Activated naive CD4-positive, alpha-beta T cell (primary cell): ENCODE measurements around the gene DHRSX.
"Not testable (repeated sequence)": the region's sequence is repeated elsewhere in the genome, so short reads cannot be mapped to it uniquely, and the experiment has no call there.

Experiments used
- DNase-seq, 4 experiments: peaks; one replicate each; lab custom pipeline; 2025; lab: John Stamatoyannopoulos, UW

DHRSX gene

DNA sequence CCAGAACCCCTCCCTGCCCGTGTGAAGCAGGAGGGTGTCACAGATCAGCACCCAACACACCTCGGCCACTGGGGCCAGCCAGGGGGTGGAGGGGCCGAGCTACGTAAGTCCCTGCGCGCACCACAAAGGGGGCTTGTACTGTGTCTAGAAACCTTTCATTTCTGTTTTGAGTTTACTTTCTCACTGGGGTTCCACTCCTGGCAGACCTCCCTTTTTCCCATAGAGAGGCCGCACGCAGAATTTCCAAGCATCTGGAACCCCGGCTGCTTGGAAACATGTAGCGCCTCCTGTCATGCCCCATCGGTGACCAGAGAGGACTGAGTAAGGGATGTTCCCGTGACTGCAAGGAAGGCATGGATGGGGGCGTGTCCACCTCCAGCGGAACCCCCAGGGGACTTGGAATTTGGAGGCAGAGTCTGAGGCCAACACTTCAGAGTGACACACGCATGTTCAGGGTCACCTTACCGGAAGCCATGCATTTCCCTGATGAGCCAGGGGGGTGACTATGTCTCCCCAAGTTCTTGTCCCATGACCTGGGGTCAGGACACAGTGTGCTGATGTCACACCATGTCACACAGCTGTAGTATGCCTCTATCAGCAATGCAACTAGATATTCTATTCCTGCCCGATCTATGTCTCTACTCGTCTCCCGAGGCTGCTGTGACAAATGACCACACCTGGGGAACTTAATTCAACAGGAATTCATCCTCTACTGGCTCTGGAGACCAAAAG, 105.3 kb downstream of the DHRSX start:
- DNase-seq, result no peak

GRCh38 chrX:2391869-2392606, 108.7 kb downstream of the DHRSX start:
- DNase-seq, result no peak

DNA sequence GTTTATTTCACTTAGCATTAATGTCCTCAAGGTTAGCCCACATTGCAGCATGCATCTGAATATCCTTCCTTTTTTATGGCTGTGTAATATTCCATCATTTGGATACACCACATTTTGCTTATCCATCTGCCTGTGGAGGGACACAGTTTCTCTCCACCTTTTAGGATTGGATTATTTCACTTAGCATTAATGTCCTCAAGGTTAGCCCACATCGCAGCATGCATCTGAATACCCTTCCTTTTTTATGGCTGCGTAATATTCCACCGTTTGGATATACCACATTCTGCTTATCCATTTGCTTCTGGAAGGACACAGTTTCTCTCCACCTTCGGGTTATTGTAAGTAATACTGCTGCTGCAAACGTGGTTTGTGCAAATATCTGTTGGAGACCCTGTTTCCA, 110.0 kb downstream of the DHRSX start:
- DNase-seq, result no peak

GRCh38 chrX:2389731-2390130, 111.0 kb downstream of the DHRSX start:
- not testable (repeated sequence) for DNase-seq

GRCh38 chrX:2389324-2389723, 111.5 kb downstream of the DHRSX start:
- DNase-seq, result no peak

DNA sequence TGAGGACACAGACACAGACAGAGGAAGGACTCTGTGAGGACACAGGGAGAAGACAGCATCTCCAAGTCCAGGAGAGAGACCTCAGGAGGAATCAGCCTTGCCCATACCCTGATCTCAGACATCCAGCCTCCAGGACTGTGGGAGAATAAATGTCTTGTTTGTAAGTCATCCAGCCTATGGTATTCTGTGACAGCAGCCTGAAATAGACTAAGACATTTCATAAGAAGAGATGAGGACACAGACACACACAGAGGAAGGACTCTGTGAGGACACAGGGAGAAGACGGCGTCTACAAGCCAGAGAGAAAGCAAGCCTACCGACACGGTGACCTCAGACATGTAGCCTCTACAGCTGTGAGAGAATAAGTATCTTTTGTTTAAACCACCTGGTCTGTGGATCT, 112.1 kb downstream of the DHRSX start:
- no peak for DNase-seq

GRCh38 chrX:2387614-2388239, 113.0 kb downstream of the DHRSX start:
- no peak for DNase-seq

DNA sequence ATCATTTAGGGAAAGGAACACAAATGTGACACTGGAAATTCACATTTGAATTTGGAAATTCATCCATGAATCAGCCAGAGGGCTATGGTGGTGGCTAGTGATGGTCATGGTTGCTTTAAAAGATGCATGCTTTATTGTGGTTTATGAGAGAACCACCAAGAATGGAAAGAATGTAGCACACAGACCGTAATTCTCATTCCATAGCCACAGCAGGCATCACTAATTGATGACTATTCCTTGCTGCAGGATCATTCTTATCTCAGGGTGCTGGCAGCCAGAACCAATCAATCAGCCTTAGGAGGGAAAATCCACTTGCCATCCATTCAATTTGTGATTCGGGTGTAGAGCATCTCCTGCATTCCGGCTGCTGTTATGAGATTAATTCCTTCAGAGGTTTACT, 115.6 kb downstream of the DHRSX start:
- no peak for DNase-seq

DNA sequence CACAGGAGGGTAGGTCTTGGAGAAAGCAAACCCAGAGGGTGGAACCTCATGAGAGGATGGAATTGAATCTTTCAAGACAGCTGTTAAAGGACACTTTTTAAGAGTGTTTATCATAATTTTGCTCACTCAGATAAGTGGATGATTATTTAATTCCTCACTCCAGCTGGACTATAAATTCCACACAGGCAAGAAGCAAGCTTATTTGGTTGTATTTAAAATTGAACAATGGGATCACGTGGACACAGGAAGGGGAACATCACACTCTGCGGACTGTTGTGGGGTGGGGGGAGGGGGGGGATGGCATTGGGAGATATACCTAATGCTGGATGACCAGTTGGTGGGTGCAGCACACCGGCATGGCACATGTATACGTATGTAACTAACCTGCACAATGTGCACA, 116.3 kb downstream of the DHRSX start:
- no peak for DNase-seq

- DNase-seq, result no peak
These were observed 117.0 kb downstream of the DHRSX start for GRCh38 chrX:2383735-2384134.

DNA sequence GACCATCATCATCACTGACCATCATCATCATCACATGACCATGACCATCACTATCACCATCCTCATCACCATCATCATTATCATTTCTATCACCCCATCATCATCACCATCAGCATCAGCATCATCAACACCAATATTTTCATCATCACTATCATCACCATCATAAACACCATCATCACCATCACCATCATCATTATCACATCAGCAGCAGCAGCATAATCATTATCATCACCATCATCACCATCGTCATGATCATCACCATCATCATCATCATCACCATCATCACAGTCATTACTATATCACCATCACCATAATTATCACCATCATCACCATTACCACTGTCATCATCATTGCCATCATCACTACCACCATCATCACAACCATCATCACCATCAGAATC, 117.6 kb downstream of the DHRSX start:
- DNase-seq, result no peak

- DNase-seq, result not testable (repeated sequence)
These were observed 118.2 kb downstream of the DHRSX start for GRCh38 chrX:2382433-2383048.

DNA sequence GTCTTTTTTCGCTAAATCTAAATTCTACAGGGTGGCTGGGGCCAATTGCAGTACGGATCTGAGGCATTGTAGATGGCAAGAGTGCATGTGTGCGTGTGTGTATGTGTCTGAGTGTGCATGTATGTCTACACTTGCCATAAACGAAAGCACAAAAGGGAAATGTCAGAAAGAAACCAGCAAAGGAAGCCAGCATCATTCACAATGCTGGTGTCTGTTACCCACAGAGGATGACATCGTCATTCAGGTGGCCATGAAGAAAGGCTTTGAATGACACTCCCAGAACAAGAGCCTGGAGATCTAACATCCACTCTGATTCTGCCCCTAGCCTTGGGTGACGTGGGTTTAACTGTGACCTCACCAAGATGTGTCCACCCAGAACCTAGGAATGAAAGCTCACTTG, 124.6 kb downstream of the DHRSX start:
- no peak for DNase-seq

- no peak for DNase-seq
These were observed 126.7 kb downstream of the DHRSX start for GRCh38 chrX:2374086-2374485.

GRCh38 chrX:2373615-2374014, 127.2 kb downstream of the DHRSX start:
- no peak for DNase-seq

GRCh38 chrX:2371026-2371711, 129.6 kb downstream of the DHRSX start:
- DNase-seq, result no peak

GRCh38 chrX:2370456-2370855, 130.3 kb downstream of the DHRSX start:
- no peak for DNase-seq

DNA sequence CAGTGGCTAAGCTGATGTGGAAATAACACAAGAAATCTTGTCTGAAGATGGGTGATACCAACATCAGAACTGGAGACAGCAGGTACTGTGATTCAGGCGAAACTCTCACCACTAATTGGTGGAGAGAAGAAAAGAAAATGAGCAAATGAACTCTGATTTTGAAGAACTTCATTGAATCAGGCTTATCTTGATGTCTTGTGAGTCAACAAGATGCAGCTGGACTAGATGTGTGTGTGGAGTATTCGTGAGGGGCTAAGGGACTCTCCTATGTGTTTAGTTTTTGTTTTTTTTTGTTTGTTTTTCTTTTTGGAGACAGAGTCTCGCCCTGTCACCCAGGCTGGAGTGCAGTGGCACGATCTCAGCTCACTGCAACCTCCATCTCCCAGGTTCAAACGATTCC, 131.6 kb downstream of the DHRSX start:
- no peak for DNase-seq

DNA sequence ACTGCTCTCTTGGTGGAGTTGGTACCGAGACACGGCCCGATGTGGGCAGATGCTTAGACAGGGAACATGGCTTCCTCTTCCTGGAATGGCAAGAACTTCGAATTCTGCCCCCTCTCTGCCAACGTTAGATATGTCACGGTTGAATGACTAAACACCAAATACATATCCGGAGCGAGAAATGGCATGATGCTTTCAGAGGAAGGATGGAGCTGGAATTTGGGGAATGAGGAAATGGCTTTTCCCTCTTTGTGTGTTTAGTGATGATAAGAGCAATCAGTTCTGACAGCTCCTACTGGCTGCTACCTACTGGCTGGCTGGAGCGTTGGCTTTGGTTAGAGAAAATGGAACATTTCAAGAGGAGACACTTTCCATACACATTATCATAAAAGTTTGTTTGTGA, 140.0 kb downstream of the DHRSX start:
- no peak for DNase-seq

GRCh38 chrX:2359522-2359921, 141.3 kb downstream of the DHRSX start:
- not testable (repeated sequence) for DNase-seq

GRCh38 chrX:2351999-2352995, 148.5 kb downstream of the DHRSX start:
- DNase-seq, result no peak
